HUES6 (cell line): ENCODE data around the gene BRMS1L.

Experiments used
- H3K27ac ChIP-seq: 2 replicates; pipeline ENCODE4 v1.7.0; 2013; ENCODE audit warnings: low read depth, mild to moderate bottlenecking, low read length, inconsistent platforms
- H3K27me3 ChIP-seq: 2 replicates; pipeline ENCODE4 v1.6.1; 2013; ENCODE audit warnings: low read length; ENCODE audit not compliant: control insufficient read depth, insufficient read depth
- H3K36me3 ChIP-seq: 2 replicates; pipeline ENCODE4 v1.6.1; 2013; ENCODE audit warnings: low read length; ENCODE audit not compliant: control insufficient read depth, insufficient read depth
- H3K4me1 ChIP-seq: 2 replicates; pipeline ENCODE4 v1.6.1; 2013; ENCODE audit warnings: low read length; ENCODE audit not compliant: control insufficient read depth, insufficient read depth
- H3K4me3 ChIP-seq: 2 replicates; pipeline ENCODE4 v1.5.1; 2013; ENCODE audit warnings: low read depth, low read length
- H3K9ac ChIP-seq: one replicate; pipeline ENCODE4 v1.6.1; 2013; ENCODE audit warnings: mild to moderate bottlenecking, low read length
- H3K9me3 ChIP-seq: 2 replicates; pipeline ENCODE4 v1.6.1; 2013; ENCODE audit warnings: low read depth, low read length; ENCODE audit not compliant: control insufficient read depth, insufficient read depth

BRMS1L gene

GRCh38 chr14:35909665-35910064 is 83.5 kb downstream of the BRMS1L start:
- Histone ChIP-seq H3K36me3 (no peaks in the 10 kb centered on the region), H3K9me3 (no peaks in the 10 kb centered on the region), H3K9ac (no peak overlapping the region), H3K4me1 (no peaks in the 10 kb centered on the region), H3K27me3 (no peaks in the 10 kb centered on the region), H3K4me3 (no peak overlapping the region), H3K27ac (no peak overlapping the region)

- Histone ChIP-seq H3K27me3 (no peaks in the 10 kb centered on the region), H3K9ac (no peak overlapping the region), H3K4me3 (no peak overlapping the region), H3K4me1 (no peaks in the 10 kb centered on the region), H3K9me3 (no peaks in the 10 kb centered on the region), H3K36me3 (no peaks in the 10 kb centered on the region), H3K27ac (no peak overlapping the region)
Measured at GRCh38 chr14:35910191-35910590, 84.1 kb downstream of the BRMS1L start.

GRCh38 chr14:35911097-35911496 is 85.0 kb downstream of the BRMS1L start:
- Histone ChIP-seq H3K9me3 (no peaks in the 10 kb centered on the region), H3K9ac (no peak overlapping the region), H3K27ac (no peak overlapping the region), H3K36me3 (no peaks in the 10 kb centered on the region), H3K4me3 (no peak overlapping the region), H3K27me3 (no peaks in the 10 kb centered on the region), H3K4me1 (no peaks in the 10 kb centered on the region)

GRCh38 chr14:35915185-35915584 is 89.0 kb downstream of the BRMS1L start:
- no peak overlapping the region for H3K4me3 ChIP-seq
- H3K27me3 ChIP-seq: no peaks in the 10 kb centered on the region
- no peaks in the 10 kb centered on the region for H3K36me3 ChIP-seq
- H3K27ac ChIP-seq: no peak overlapping the region
- H3K9me3 ChIP-seq: no peaks in the 10 kb centered on the region
- H3K4me1 ChIP-seq: no peaks in the 10 kb centered on the region
- no peak overlapping the region for H3K9ac ChIP-seq

DNA sequence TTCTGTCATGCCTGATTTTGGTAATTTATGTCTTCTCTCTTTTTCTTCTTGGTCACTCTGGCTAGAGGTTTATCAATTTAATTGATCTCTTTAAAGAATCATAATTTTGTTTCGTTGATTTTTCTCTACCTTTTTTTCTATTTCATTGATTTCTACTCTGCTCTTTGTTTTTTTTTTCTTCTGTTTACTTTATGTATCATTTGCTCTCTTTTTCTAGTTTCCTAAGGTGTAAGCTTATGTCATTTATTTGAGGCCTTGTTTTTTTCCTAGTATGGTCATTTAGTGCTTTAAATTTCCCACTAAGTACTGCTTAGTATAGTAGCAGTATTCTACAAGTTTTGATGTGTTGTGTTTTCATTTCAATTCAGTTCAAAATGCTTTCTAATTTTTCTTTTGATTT is 89.6 kb downstream of the BRMS1L start:
- no peaks in the 10 kb centered on the region for H3K27me3 ChIP-seq
- no peak overlapping the region for H3K27ac ChIP-seq
- no peaks in the 10 kb centered on the region for H3K9me3 ChIP-seq
- no peaks in the 10 kb centered on the region for H3K4me1 ChIP-seq
- H3K36me3 ChIP-seq: no peaks in the 10 kb centered on the region
- H3K9ac ChIP-seq: no peak overlapping the region
- no peak overlapping the region for H3K4me3 ChIP-seq
